B cell (primary cell): Measurements from ENCODE around the gene TRERF1.

ENCODE experiments used
- CTCF ChIP-seq: fragments of 200-600 bp; IDR thresholded peaks from one replicate; pipeline ENCODE4 v1.8.0; 2022; ENCODE audit warnings: antibody characterized with exemption, mild to moderate bottlenecking
- EZH2 ChIP-seq: IDR thresholded peaks from 2 replicates; pipeline ENCODE4 v1.6.1; 2012; ENCODE audit warnings: borderline replicate concordance, low read depth, mild to moderate bottlenecking, moderate library complexity, low read length; ENCODE audit not compliant: insufficient read depth, poor library complexity, severe bottlenecking

GRCh38 chr6:42276034-42276890 lies 175.5 kb downstream of the TRERF1 start:
- TF ChIP-seq CTCF (no peak), EZH2 (no peak)
